Stimulated activated CD4-positive, alpha-beta T cell treated with anti-CD3 and anti-CD28 coated beads, Interleukin-15, amount 100 ng/mL, for 48 hours (primary cell): Measurements from ENCODE around the gene CENPO.

Source experiments
- DNase-seq, 2 donors: peaks; one replicate each; pipeline ENCODE4 v3.0.0-alpha.2; 2020; ENCODE audit warnings: low read depth in 2 of 2

Gene CENPO

DNA sequence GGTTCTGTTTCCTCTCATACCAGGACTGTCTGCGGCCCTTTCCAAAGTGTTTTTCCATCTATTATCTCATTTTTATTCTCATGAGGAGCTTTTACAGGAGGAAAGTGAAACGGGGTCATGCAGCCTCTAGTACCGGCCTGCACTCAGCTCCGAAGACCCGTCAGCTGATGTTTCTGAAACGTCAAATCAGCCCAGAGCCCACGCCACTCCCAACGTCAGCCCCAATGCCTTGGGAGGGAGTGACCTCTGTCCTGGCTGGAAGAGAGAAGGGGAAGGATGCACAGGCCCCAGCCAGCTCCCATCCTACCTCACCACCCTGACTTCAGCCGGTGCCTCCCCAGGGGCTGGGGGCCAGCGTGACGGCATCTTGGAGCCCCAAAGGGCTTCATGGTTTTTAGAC is 68.3 kb downstream of the CENPO start:
- no peak for DNase-seq

- DNase-seq: no peak
Measured at GRCh38 chr2:24863641-24864040, 70.4 kb downstream of the CENPO start.

DNA sequence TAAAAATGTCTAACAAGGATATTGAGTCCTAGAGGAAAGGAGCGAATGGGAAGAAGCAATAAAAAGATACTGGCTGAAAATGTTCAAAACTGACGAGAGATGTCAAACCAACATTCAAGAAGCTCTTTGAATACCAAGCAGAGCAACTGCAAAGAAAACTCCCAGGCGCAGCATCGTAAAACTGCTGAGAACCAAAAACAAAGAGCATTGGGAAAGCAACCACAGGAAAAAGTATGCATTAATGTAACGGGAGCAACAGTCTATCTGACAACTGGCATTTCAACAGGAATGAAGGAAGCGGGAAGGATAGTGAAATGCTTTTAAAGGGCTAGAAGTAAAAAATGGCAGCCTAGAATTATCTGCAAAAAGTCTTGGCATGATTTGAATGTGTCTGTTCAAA is 73.7 kb downstream of the CENPO start:
- no peak for DNase-seq

- no peak for DNase-seq
Measured at GRCh38 chr2:24870440-24870839, 77.2 kb downstream of the CENPO start.

DNA sequence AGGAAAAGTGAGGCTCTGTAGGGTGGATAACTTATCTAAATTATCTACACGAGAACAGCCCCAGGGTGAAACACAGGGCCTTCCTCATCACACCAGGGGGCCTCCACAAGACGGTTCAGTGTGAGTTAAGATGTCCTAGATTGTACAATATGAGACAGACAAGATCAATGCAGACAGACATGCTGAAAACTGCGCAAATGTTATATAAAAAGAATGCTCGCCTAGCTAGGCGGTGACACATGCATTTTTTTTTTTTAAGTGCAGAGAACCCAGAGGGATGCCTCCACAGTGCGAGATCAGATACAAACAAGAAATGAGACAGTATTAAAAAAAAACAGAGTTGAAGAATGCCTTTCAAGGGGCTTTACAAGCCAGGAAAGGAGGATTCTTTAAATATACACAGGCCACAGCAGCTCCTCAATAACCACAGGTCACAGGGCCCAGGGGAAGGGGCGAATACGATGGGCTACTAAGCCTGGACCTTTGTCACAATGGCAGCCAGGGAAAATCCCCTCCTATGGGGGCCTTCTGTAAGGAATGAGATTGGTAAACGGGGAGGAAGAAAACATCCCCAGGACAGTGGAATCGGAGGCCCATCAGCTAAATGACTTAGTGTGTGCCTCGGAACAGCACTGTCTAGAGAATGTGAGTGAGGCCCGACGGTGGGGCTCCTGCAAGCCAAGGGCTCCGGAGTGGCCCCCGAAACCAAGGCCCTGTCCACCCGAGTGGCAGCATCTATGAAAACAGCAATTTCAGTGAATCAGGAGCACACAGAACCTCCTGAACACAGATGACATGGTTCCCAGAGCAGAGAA is 77.9 kb downstream of the CENPO start:
- no peak for DNase-seq

- no peak for DNase-seq
Measured at GRCh38 chr2:24871852-24872333, 78.7 kb downstream of the CENPO start.
